Breast epithelium (tissue), 3 donors: ENCODE measurements around the gene MAP3K7.

Experiments
- CTCF ChIP-seq, 3 donors: fragments of 450-650 bp; IDR thresholded peaks; one replicate each; pipeline ENCODE4 v1.5.1; 2016 to 2017; ENCODE audit warnings: antibody characterized with exemption in 3 of 3, mild to moderate bottlenecking in 3 of 3, moderate library complexity in 3 of 3
- POLR2A ChIP-seq: fragments of 450-650 bp; IDR thresholded peaks from one replicate; pipeline ENCODE4 v1.6.1; 2016; ENCODE audit warnings: antibody characterized with exemption, mild to moderate bottlenecking, moderate library complexity
- POLR2AphosphoS5 ChIP-seq, 3 donors: sonication (generic); formaldehyde crosslinking; IDR thresholded peaks; one replicate each; pipeline ENCODE4 v1.6.1; 2017; ENCODE audit warnings: antibody characterized with exemption in 3 of 3

- TF ChIP-seq CTCF (IDR thresholded peaks at IDR 0.05): no peak
- no peak for TF ChIP-seq POLR2A
- TF ChIP-seq POLR2AphosphoS5 (IDR thresholded peaks at IDR 0.05): no peak
Measured at GRCh38 chr6:90559931-90560330, 26.9 kb downstream of the MAP3K7 start.
